Keratinocyte (primary cell): Measurements from ENCODE around the gene GRPEL1. TPM values are rescaled to one million over a fixed set of nuclear protein-coding genes. Genes with fewer than 3 reads are reported as not detected.

Experiments
- DNase-seq: peaks from one replicate; pipeline ENCODE4 v3.0.0-alpha.2; 2011; ENCODE audit warnings: low read depth, missing footprints, low spot score
- FAIRE-seq: peaks from 2 replicates; lab custom pipeline; 2011; peaks lifted over from hg19 to GRCh38; lab: Jason Lieb, UNC
- H2AFZ ChIP-seq: 2 replicates; pipeline ENCODE4 v1.6.0; 2012; ENCODE audit warnings: low read length, control low read depth, inconsistent platforms; ENCODE audit not compliant: control insufficient read depth
- H3K27ac ChIP-seq: 2 replicates; pipeline ENCODE4 v1.5.1; 2011; ENCODE audit warnings: low read length; ENCODE audit not compliant: control insufficient read depth, insufficient read depth
- H3K27me3 ChIP-seq: 3 replicates; pipeline ENCODE4 v1.6.0; 2011; ENCODE audit warnings: low read length; ENCODE audit not compliant: control insufficient read depth, insufficient read depth; ENCODE audit errors: extremely low read depth
- H3K36me3 ChIP-seq, 2 experiments: 2 replicates in 1 of 2; 3 replicates in 1 of 2; pipeline ENCODE4 v1.5.1; 2011; ENCODE audit warnings: low read length in 2 of 2, mild to moderate bottlenecking in 1 of 2; ENCODE audit not compliant: control insufficient read depth in 2 of 2, insufficient read depth in 2 of 2; ENCODE audit errors: extremely low read depth in 1 of 2
- H3K4me1 ChIP-seq: 3 replicates; pipeline ENCODE4 v1.5.1; 2011; ENCODE audit warnings: low read length; ENCODE audit not compliant: control insufficient read depth, insufficient read depth; ENCODE audit errors: extremely low read depth
- H3K4me2 ChIP-seq: 3 replicates; pipeline ENCODE4 v1.6.0; 2011; ENCODE audit warnings: low read depth, low read length; ENCODE audit not compliant: control insufficient read depth, insufficient read depth; ENCODE audit errors: extremely low read depth
- H3K4me3 ChIP-seq, 3 experiments: fragments of 200-600 bp in 1 of 3; sonication (generic) in 1 of 3; 2 replicates in 2 of 3; 3 replicates in 1 of 3; pipeline ENCODE4 v1.5.1; 2011 to 2016; ENCODE audit warnings: low read length in 3 of 3, mild to moderate bottlenecking in 3 of 3, control low read depth in 2 of 3, inconsistent platforms in 1 of 3, low read depth in 1 of 3, mixed read lengths in 1 of 3, mixed run types in 1 of 3, moderate library complexity in 1 of 3; ENCODE audit not compliant: control insufficient read depth in 2 of 3, insufficient read depth in 2 of 3; ENCODE audit errors: extremely low read depth in 1 of 3
- H3K79me2 ChIP-seq: 2 replicates; pipeline ENCODE4 v1.6.0; 2012; ENCODE audit warnings: low read length; ENCODE audit not compliant: control insufficient read depth, insufficient read depth
- H3K9ac ChIP-seq: 3 replicates; pipeline ENCODE4 v1.6.0; 2011; ENCODE audit warnings: low read length; ENCODE audit not compliant: control insufficient read depth, insufficient read depth; ENCODE audit errors: extremely low read depth
- H3K9me1 ChIP-seq: 3 replicates; pipeline ENCODE4 v1.6.0; 2011; ENCODE audit warnings: low read length; ENCODE audit not compliant: control insufficient read depth, insufficient read depth; ENCODE audit errors: extremely low read depth
- H3K9me3 ChIP-seq: 2 replicates; pipeline ENCODE4 v1.5.1; 2012; ENCODE audit warnings: low read depth, low read length; ENCODE audit not compliant: control insufficient read depth
- H4K20me1 ChIP-seq: 3 replicates; pipeline ENCODE4 v1.6.0; 2011; ENCODE audit warnings: low read length; ENCODE audit not compliant: control insufficient read depth, insufficient read depth; ENCODE audit errors: extremely low read depth
- CTCF ChIP-seq, 3 experiments: IDR thresholded peaks in 1 of 3; conservative IDR thresholded peaks in 1 of 3; optimal IDR thresholded peaks in 1 of 3; 2 replicates in 2 of 3; 3 replicates in 1 of 3; pipeline versions ENCODE3 to v1.5.1; 2011; ENCODE audit warnings: low read length in 3 of 3, mild to moderate bottlenecking in 3 of 3, moderate library complexity in 2 of 3, control low read depth in 1 of 3, inconsistent platforms in 1 of 3; ENCODE audit not compliant: insufficient read depth in 2 of 3; ENCODE audit errors: extremely low read depth in 1 of 3
- EZH2 ChIP-seq: IDR thresholded peaks from one replicate; pipeline ENCODE4 v1.6.1; 2012; ENCODE audit warnings: inconsistent platforms, mild to moderate bottlenecking, low read length, moderate library complexity
- dilution Hi-C: fragments of 300-500 bp; cut with MboI; formaldehyde crosslinking; loops from one replicate; pipeline ENCODE4 v1.7.0; 2020; ENCODE audit warnings: low sequenced_read_pairs; ENCODE audit not compliant: extremely low pct_ligation_motif_present
- polyA plus RNA-seq, 5 experiments: library from polyadenylated mRNA; depleted of rRNA in 3 of 5; stranded (reverse) in 3 of 5; stranded (forward) in 1 of 5; unstranded in 1 of 5; fragments of >200 nt; gene quantifications; 1 replicate in 1 of 5; 2 replicates in 3 of 5; 3 replicates in 1 of 5; pipeline versions ENCODE4 v1.2.1 to v1.2.3, GENCODE V29; 2011 to 2012; ENCODE audit warnings: missing spikeins in 2 of 5, low read depth in 1 of 5, low replicate concordance in 1 of 5

GRPEL1 gene
- polyA plus RNA-seq, 1 donor (not counting 4 experiments of a cell fraction or from before 2014, with no cell fraction given), result 59.1 TPM

- Histone ChIP-seq H3K27ac (no peak overlapping the region), H3K9ac (no peak overlapping the region), H2AFZ (no peak overlapping the region), H3K9me1 (peaks cover 2% of the 10 kb centered on the region), H3K4me2 (no peak overlapping the region), H4K20me1 (no peaks in the 10 kb centered on the region), H3K9me3 (no peaks in the 10 kb centered on the region), H3K4me3 (no peak overlapping the region), H3K27me3 (no peaks in the 10 kb centered on the region), H3K79me2 (peaks cover 34% of the 10 kb centered on the region), H3K4me1 (no peaks in the 10 kb centered on the region), H3K36me3 (peaks cover 12 to 24% of the 10 kb centered on the region in 2 experiments)
- TF ChIP-seq CTCF (optimal IDR thresholded peaks at IDR 0.05 in 1 of 3, IDR thresholded peaks at IDR 0.05 in 1 of 3, conservative IDR thresholded peaks at IDR 0.05 in 1 of 3; ENCODE audit: extremely low read depth in 1 of 3, insufficient read depth in 2 of 3, low read length in 3 of 3), result no peak
- TF ChIP-seq EZH2, result no peak
- no peak for FAIRE-seq
- dilution Hi-C loops, result no loop called here
- DNase-seq, result no peak
These were observed 14.7 kb downstream of the GRPEL1 start for GRCh38 chr4:7052923-7053715.

GRCh38 chr4:7052313-7052712 is 15.6 kb downstream of the GRPEL1 start:
- FAIRE-seq, result no peak
- peaks cover 12 to 24% of the 10 kb centered on the region in 2 experiments for H3K36me3 ChIP-seq
- no peak for DNase-seq
- dilution Hi-C loops, result no loop called here
- H4K20me1 ChIP-seq, result no peaks in the 10 kb centered on the region
- H3K79me2 ChIP-seq, result peaks cover 42% of the 10 kb centered on the region
- no peak overlapping the region for H3K4me3 ChIP-seq
- no peaks in the 10 kb centered on the region for H3K4me1 ChIP-seq
- H3K4me2 ChIP-seq, result no peak overlapping the region
- TF ChIP-seq CTCF (optimal IDR thresholded peaks at IDR 0.05 in 1 of 3, IDR thresholded peaks at IDR 0.05 in 1 of 3, conservative IDR thresholded peaks at IDR 0.05 in 1 of 3; ENCODE audit: extremely low read depth in 1 of 3, insufficient read depth in 2 of 3, low read length in 3 of 3) (no peak), EZH2 (no peak)
- H3K27me3 ChIP-seq, result no peaks in the 10 kb centered on the region
- no peaks in the 10 kb centered on the region for H3K9me3 ChIP-seq
- no peak overlapping the region for H2AFZ ChIP-seq
- no peak overlapping the region for H3K9ac ChIP-seq
- H3K9me1 ChIP-seq, result peaks cover 2% of the 10 kb centered on the region
- no peak overlapping the region for H3K27ac ChIP-seq
